Activated gamma-delta T cell treated with anti-CD3 and anti-CD28 coated beads, Interleukin-2, amount 50 U/mL, for 16 hours (primary cell): ENCODE data around the gene ENPP7.
A peak's percentile ranks its signal among the peaks of the same experiment; 100 is the strongest.

ENCODE experiments used
- DNase-seq: peaks from one replicate; pipeline ENCODE4 v3.0.0-alpha.2; 2020; ENCODE audit warnings: low read depth

Gene ENPP7

GRCh38 chr17:79702550-79703236 lies 28.1 kb upstream of the ENPP7 start:
- DNase-seq, result no peak

- DNase-seq, result no peak
Measured at GRCh38 chr17:79704691-79705090, 26.1 kb upstream of the ENPP7 start.

GRCh38 chr17:79705674-79706073 lies 25.1 kb upstream of the ENPP7 start:
- DNase-seq, result no peak

GRCh38 chr17:79706931-79707850 lies 23.6 kb upstream of the ENPP7 start:
- no peak for DNase-seq

GRCh38 chr17:79707931-79708891 lies 22.5 kb upstream of the ENPP7 start:
- peak; percentile 28 for DNase-seq

GRCh38 chr17:79711715-79712305 lies 18.9 kb upstream of the ENPP7 start:
- DNase-seq, result no peak

- no peak for DNase-seq
Measured at GRCh38 chr17:79713391-79713790, 17.4 kb upstream of the ENPP7 start.

- no peak for DNase-seq
Measured at GRCh38 chr17:79714176-79715097, 16.3 kb upstream of the ENPP7 start.

- no peak for DNase-seq
Measured at GRCh38 chr17:79715098-79715942, 15.4 kb upstream of the ENPP7 start.

GRCh38 chr17:79715943-79716797 lies 14.6 kb upstream of the ENPP7 start:
- DNase-seq, result no peak

GRCh38 chr17:79720705-79721292 lies 9.9 kb upstream of the ENPP7 start:
- no peak for DNase-seq

GRCh38 chr17:79721993-79722671 lies 8.6 kb upstream of the ENPP7 start:
- DNase-seq, result no peak

GRCh38 chr17:79722787-79723186 lies 8.0 kb upstream of the ENPP7 start:
- no peak for DNase-seq

GRCh38 chr17:79728169-79728907 lies 2.4 kb upstream of the ENPP7 start:
- peak; percentile 63 for DNase-seq

- no peak for DNase-seq
Measured at GRCh38 chr17:79728908-79729471, 1.8 kb upstream of the ENPP7 start.

GRCh38 chr17:79729761-79730160 lies 982 bp upstream of the ENPP7 start:
- no peak for DNase-seq

GRCh38 chr17:79730437-79730768 lies 340 bp upstream of the ENPP7 start:
- no peak for DNase-seq
